Activated CD8-positive, alpha-beta memory T cell treated with anti-CD3 and anti-CD28 coated beads for 1 hour (primary cell): Measurements from ENCODE around the gene FHOD1.

ENCODE experiments used
- DNase-seq, 2 donors: peaks; one replicate each; pipeline ENCODE4 v3.0.0-alpha.2; 2020; ENCODE audit warnings: low read depth in 1 of 2; ENCODE audit errors: extremely low read depth in 1 of 2

The FHOD1 gene

GRCh38 chr16:67236563-67237395 is 10.5 kb downstream of the FHOD1 start:
- no peak for DNase-seq

GRCh38 chr16:67235816-67236562 is 11.3 kb downstream of the FHOD1 start:
- DNase-seq: no peak

- no peak for DNase-seq
Measured at GRCh38 chr16:67234180-67234597, 13.1 kb downstream of the FHOD1 start.

GRCh38 chr16:67233596-67233995 is 13.7 kb downstream of the FHOD1 start:
- DNase-seq: no peak

GRCh38 chr16:67230809-67231660 is 16.2 kb downstream of the FHOD1 start:
- DNase-seq: no peak

GRCh38 chr16:67229906-67230808 is 17.1 kb downstream of the FHOD1 start:
- DNase-seq: no peak

- no peak for DNase-seq
Measured at GRCh38 chr16:67228905-67229304, 18.4 kb downstream of the FHOD1 start.

GRCh38 chr16:67228034-67228785 is 19.1 kb downstream of the FHOD1 start:
- no peak for DNase-seq

GRCh38 chr16:67227567-67227921 is 19.7 kb downstream of the FHOD1 start:
- no peak for DNase-seq

- DNase-seq: peak; percentile 94 to 96
Measured at GRCh38 chr16:67226804-67227566, 20.3 kb downstream of the FHOD1 start, which contains the start of gene TMEM208. Gene TMEM208 (plus strand): TSS chr16:67227130. CDS start chr16:67227219, 89 bp downstream.

- no peak for DNase-seq
Measured at GRCh38 chr16:67226295-67226803, 20.9 kb downstream of the FHOD1 start.

- no peak for DNase-seq
Measured at GRCh38 chr16:67223992-67224391, 23.3 kb downstream of the FHOD1 start.

GRCh38 chr16:67216612-67217490 is 30.4 kb downstream of the FHOD1 start:
- no peak for DNase-seq

GRCh38 chr16:67215706-67216105 is 31.6 kb downstream of the FHOD1 start:
- no peak for DNase-seq

GRCh38 chr16:67213197-67214019 is 33.9 kb downstream of the FHOD1 start:
- no peak for DNase-seq

- DNase-seq: no peak
Measured at GRCh38 chr16:67212766-67213165, 34.5 kb downstream of the FHOD1 start.

GRCh38 chr16:67211674-67212073 is 35.6 kb downstream of the FHOD1 start:
- DNase-seq: no peak
